Epithelial cell of proximal tubule (primary cell): ENCODE data around the gene ATF6B. TPM values are rescaled to one million over a fixed set of nuclear protein-coding genes. Genes with fewer than 3 reads are reported as not detected.
A peak's percentile ranks its signal among the peaks of the same experiment; 100 is the strongest.

Source experiments
- DNase-seq: peaks from one replicate; pipeline ENCODE4 v3.0.0-alpha.2; 2011; ENCODE audit warnings: low read depth
- H3K4me3 ChIP-seq: 2 replicates; pipeline ENCODE4 v1.5.1; 2011; ENCODE audit warnings: low read depth, mild to moderate bottlenecking, low read length
- total RNA-seq: library from RNA; depleted of rRNA; stranded (reverse); fragments of >200 nt; gene quantifications from 2 replicates; pipeline ENCODE4 v1.2.3, GENCODE V29; 2015
- TF ChIP-seq, protein P1 (sequence below): conservative IDR thresholded peaks from 2 replicates; pipeline ENCODE4 v1.5.1; 2012; ENCODE audit warnings: low read depth, mild to moderate bottlenecking, low read length

Gene ATF6B
- total RNA-seq, 1 donor from 2014 or later: 23.2 TPM

- DNase-seq: no peak
- H3K4me3 ChIP-seq: peak overlapping the region; percentile 57
- TF ChIP-seq, protein P1, sequence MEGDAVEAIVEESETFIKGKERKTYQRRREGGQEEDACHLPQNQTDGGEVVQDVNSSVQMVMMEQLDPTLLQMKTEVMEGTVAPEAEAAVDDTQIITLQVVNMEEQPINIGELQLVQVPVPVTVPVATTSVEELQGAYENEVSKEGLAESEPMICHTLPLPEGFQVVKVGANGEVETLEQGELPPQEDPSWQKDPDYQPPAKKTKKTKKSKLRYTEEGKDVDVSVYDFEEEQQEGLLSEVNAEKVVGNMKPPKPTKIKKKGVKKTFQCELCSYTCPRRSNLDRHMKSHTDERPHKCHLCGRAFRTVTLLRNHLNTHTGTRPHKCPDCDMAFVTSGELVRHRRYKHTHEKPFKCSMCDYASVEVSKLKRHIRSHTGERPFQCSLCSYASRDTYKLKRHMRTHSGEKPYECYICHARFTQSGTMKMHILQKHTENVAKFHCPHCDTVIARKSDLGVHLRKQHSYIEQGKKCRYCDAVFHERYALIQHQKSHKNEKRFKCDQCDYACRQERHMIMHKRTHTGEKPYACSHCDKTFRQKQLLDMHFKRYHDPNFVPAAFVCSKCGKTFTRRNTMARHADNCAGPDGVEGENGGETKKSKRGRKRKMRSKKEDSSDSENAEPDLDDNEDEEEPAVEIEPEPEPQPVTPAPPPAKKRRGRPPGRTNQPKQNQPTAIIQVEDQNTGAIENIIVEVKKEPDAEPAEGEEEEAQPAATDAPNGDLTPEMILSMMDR: no peak
These were observed 1.4 kb upstream of the ATF6B start for GRCh38 chr6:32129297-32130088.

DNA sequence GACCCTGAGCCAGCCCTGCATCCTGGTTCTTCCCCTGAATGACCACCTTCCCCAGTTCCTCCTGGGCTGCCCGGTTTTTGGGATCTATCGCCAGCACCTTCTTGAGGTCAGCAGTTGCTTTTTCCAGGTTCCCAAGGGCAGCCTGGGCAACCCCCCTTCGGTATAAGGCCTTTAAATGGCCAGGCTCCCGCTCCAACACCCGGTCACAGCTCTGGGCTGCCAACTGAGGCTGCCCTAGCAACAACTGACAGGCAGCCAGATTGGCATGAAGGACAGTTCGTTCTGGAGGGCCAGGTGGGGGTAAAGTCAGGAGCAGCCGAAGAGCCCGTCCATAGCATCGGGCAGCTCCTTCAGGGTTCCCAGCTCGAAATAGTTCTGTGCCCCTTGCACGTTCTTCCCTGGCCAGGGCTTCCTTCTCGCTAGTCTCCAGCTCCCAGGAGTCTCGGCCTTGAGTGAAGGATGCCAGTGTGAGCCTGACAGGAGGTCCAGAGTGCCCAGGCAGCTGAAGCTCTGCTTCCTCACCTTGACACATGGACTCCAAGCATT, 778 bp upstream of the ATF6B start:
- DNase-seq: no peak
- TF ChIP-seq, protein P1: no peak
- peak overlapping the region; percentile 57 for H3K4me3 ChIP-seq

GRCh38 chr6:32127409-32127716, 683 bp downstream of the ATF6B start:
- H3K4me3 ChIP-seq: peak overlapping the region; percentile 88
- TF ChIP-seq, protein P1: no peak
- no peak for DNase-seq

DNA sequence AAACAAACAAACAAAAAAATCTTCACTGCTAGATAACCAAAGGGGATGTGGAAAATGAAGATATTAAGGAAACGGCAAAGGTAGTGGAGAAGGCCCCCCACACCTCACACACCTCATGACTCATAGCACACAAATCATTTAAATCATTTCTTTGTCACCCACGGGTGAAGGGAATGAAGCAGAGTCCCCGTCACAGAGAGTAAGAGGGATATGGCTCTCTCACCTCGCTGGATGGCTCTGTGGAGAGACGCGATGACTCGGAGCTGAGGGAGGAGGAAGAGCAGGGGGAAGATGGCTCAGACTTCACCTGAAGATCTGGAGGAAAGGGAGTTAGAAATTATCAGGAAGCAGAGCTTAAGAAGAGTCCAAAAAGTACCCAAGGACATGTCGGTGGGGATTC, 1.2 kb downstream of the ATF6B start:
- peak overlapping the region; percentile 88 for H3K4me3 ChIP-seq
- DNase-seq: no peak
- TF ChIP-seq, protein P1: no peak

DNA sequence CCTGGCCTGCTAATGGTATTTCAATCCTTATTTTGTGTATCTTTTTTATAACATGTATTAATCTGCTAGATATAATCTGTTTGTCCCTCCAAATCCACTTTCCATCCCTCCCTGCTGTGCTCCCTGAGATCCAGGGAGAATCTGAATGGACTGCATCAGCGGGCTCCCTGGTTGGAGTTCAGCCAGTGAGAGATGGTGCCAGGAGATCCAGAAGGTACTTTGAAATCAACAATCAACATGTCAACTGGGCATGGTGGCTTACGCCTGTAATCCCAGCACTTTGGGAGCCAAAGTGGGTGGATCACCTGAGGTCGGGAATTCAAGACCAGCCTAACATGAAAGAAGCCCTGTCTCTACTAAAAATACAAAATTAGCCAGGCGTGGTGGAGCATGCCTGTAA, 4.4 kb downstream of the ATF6B start:
- DNase-seq: no peak
- H3K4me3 ChIP-seq: no peak overlapping the region
- TF ChIP-seq, protein P1: no peak

- TF ChIP-seq, protein P1: no peak
- no peak for DNase-seq
- no peak overlapping the region for H3K4me3 ChIP-seq
These were observed 7.4 kb downstream of the ATF6B start for GRCh38 chr6:32120573-32121059.
